Activated naive CD4-positive, alpha-beta T cell treated with anti-CD3 and anti-CD28 coated beads, Interleukin-2, amount 50 U/mL, for 24 hours (primary cell): ENCODE results near the gene PCDHA1.
"Not testable (repeated sequence)": the region's sequence is repeated elsewhere in the genome, so short reads cannot be mapped to it uniquely, and the experiment has no call there.

Experiments used
- H3K27ac Mint-ChIP-seq: one replicate; pipeline ENCODE4 v1.8.0; 2021; ENCODE audit warnings: mild to moderate bottlenecking, mixed read lengths
- H3K27me3 Mint-ChIP-seq: one replicate; pipeline ENCODE4 v1.8.0; 2021; ENCODE audit warnings: mixed read lengths
- H3K36me3 Mint-ChIP-seq: one replicate; pipeline ENCODE4 v1.8.0; 2021; ENCODE audit warnings: mixed read lengths
- H3K4me1 Mint-ChIP-seq: one replicate; pipeline ENCODE4 v1.8.0; 2021; ENCODE audit warnings: mixed read lengths
- H3K4me3 Mint-ChIP-seq: one replicate; pipeline ENCODE4 v1.8.0; 2021; ENCODE audit warnings: mild to moderate bottlenecking, mixed read lengths
- H3K9me3 Mint-ChIP-seq: one replicate; pipeline ENCODE4 v1.8.0; 2021; ENCODE audit warnings: mixed read lengths

The PCDHA1 gene

GRCh38 chr5:140829511-140830501, 43.9 kb downstream of the PCDHA1 start:
- H3K4me1 Mint-ChIP-seq, H3K27ac Mint-ChIP-seq, H3K4me3 Mint-ChIP-seq: not testable (repeated sequence)
- peaks cover 24% of the 10 kb centered on the region for H3K36me3 Mint-ChIP-seq
- peaks cover 57% of the 10 kb centered on the region for H3K27me3 Mint-ChIP-seq
- H3K9me3 Mint-ChIP-seq, result peaks cover 25% of the 10 kb centered on the region

- no peak within 1 kb of the TSS for H3K27ac Mint-ChIP-seq
- H3K4me1 Mint-ChIP-seq, result no peaks in the 10 kb centered on the region
- no peak within 1 kb of the TSS for H3K4me3 Mint-ChIP-seq
- peaks cover 13% of the 10 kb centered on the region for H3K9me3 Mint-ChIP-seq
- peaks cover 13% of the 10 kb centered on the region for H3K36me3 Mint-ChIP-seq
- peaks cover 36% of the 10 kb centered on the region for H3K27me3 Mint-ChIP-seq
These were observed 48.1 kb downstream of the PCDHA1 start, which contains the start of gene PCDHA7 for GRCh38 chr5:140833993-140834392. PCDHA7 (plus strand) TSS chr5:140834269; CDS start chr5:140834384, 115 bp downstream.

GRCh38 chr5:140834439-140835008, 48.6 kb downstream of the PCDHA1 start:
- H3K27me3 Mint-ChIP-seq, result peaks cover 36% of the 10 kb centered on the region
- H3K36me3 Mint-ChIP-seq, result peaks cover 13% of the 10 kb centered on the region
- peaks cover 15% of the 10 kb centered on the region for H3K9me3 Mint-ChIP-seq
- H3K4me3 Mint-ChIP-seq, H3K4me1 Mint-ChIP-seq, H3K27ac Mint-ChIP-seq: not testable (repeated sequence)

GRCh38 chr5:140835622-140836510, 49.9 kb downstream of the PCDHA1 start:
- no peak overlapping the region for H3K27ac Mint-ChIP-seq

GRCh38 chr5:140840978-140841962, 55.3 kb downstream of the PCDHA1 start, which contains the start of gene PCDHA8:
PCDHA8 (plus strand) TSS chr5:140841187; CDS start chr5:140841322, 135 bp downstream.
- Mint-ChIP-seq H3K9me3 (peaks cover 10% of the 10 kb centered on the region), H3K27ac (no peak within 1 kb of the TSS), H3K4me3 (no peak within 1 kb of the TSS), H3K36me3 (peaks cover 6% of the 10 kb centered on the region), H3K27me3 (peaks cover 18% of the 10 kb centered on the region), H3K4me1 (no peaks in the 10 kb centered on the region)

More at GRCh38 chr5:140835622-140836510, 49.9 kb downstream of the PCDHA1 start:
- no peaks in the 10 kb centered on the region for H3K4me1 Mint-ChIP-seq
- H3K4me3 Mint-ChIP-seq, result no peak overlapping the region
- H3K9me3 Mint-ChIP-seq, result peaks cover 24% of the 10 kb centered on the region
- peaks cover 41% of the 10 kb centered on the region for H3K27me3 Mint-ChIP-seq
- H3K36me3 Mint-ChIP-seq, result peaks cover 16% of the 10 kb centered on the region

- Mint-ChIP-seq H3K4me1 (no peaks in the 10 kb centered on the region), H3K9me3 (peaks cover 17% of the 10 kb centered on the region), H3K27ac (no peak overlapping the region), H3K4me3 (no peak overlapping the region), H3K27me3 (peaks cover 23% of the 10 kb centered on the region), H3K36me3 (peaks cover 7% of the 10 kb centered on the region)
These were observed 57.1 kb downstream of the PCDHA1 start for GRCh38 chr5:140842798-140843733.

- H3K4me1 Mint-ChIP-seq, H3K4me3 Mint-ChIP-seq, H3K27ac Mint-ChIP-seq, H3K36me3 Mint-ChIP-seq, H3K9me3 Mint-ChIP-seq: not testable (repeated sequence)
- peaks cover 11% of the 10 kb centered on the region for H3K27me3 Mint-ChIP-seq
These were observed 62.5 kb downstream of the PCDHA1 start, which contains the start of gene PCDHA9 for GRCh38 chr5:140848139-140849102. PCDHA9 (plus strand) TSS chr5:140848382; CDS start chr5:140848496, 114 bp downstream.

- not testable (repeated sequence) for H3K4me3 Mint-ChIP-seq, H3K9me3 Mint-ChIP-seq, H3K36me3 Mint-ChIP-seq, H3K27me3 Mint-ChIP-seq, H3K4me1 Mint-ChIP-seq, H3K27ac Mint-ChIP-seq
These were observed 64.1 kb downstream of the PCDHA1 start for GRCh38 chr5:140849831-140850634.

GRCh38 chr5:140855772-140856674, 70.1 kb downstream of the PCDHA1 start, which contains the start of gene PCDHA10:
PCDHA10 (plus strand) TSS chr5:140855897; CDS start chr5:140856049, 152 bp downstream.
- H3K4me1 Mint-ChIP-seq, result no peaks in the 10 kb centered on the region
- H3K9me3 Mint-ChIP-seq, result peaks cover 5% of the 10 kb centered on the region
- peaks cover 9% of the 10 kb centered on the region for H3K27me3 Mint-ChIP-seq
- H3K4me3 Mint-ChIP-seq, result no peak within 1 kb of the TSS
- H3K36me3 Mint-ChIP-seq, result no peaks in the 10 kb centered on the region
- no peak within 1 kb of the TSS for H3K27ac Mint-ChIP-seq

GRCh38 chr5:140857177-140857986, 71.4 kb downstream of the PCDHA1 start:
- peaks cover 5% of the 10 kb centered on the region for H3K9me3 Mint-ChIP-seq
- H3K4me1 Mint-ChIP-seq, result no peaks in the 10 kb centered on the region
- peaks cover 13% of the 10 kb centered on the region for H3K27me3 Mint-ChIP-seq
- no peak overlapping the region for H3K27ac Mint-ChIP-seq
- peaks cover 2% of the 10 kb centered on the region for H3K36me3 Mint-ChIP-seq
- H3K4me3 Mint-ChIP-seq, result no peak overlapping the region

- peaks cover 12% of the 10 kb centered on the region for H3K27me3 Mint-ChIP-seq
- H3K36me3 Mint-ChIP-seq, result peaks cover 2% of the 10 kb centered on the region
- no peak overlapping the region for H3K27ac Mint-ChIP-seq
- peaks cover 5% of the 10 kb centered on the region for H3K9me3 Mint-ChIP-seq
- no peak overlapping the region for H3K4me3 Mint-ChIP-seq
- no peaks in the 10 kb centered on the region for H3K4me1 Mint-ChIP-seq
These were observed 72.0 kb downstream of the PCDHA1 start for GRCh38 chr5:140857987-140858240.
